ENCODE results near the gene SNTG2.

SNTG2 gene

DNA sequence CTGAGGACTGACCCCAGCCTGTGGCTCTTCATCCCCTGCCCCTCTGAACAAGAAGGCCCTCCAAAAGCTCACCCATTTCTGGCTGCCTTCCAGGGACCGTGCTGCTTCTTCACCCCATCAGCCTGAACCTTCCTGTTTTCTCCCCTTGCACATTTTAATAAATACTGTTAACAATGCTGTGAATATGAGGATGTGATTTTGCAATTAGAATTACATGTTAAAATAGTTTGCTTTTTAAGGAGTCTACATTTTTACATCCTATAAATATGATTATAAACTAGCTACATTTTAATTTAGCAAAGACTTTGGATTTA lies 4.0 kb downstream of the SNTG2 start:
- DNase-seq: no peak

GRCh38 chr2:955829-956731 lies 5.4 kb downstream of the SNTG2 start:
- no peak for DNase-seq

DNA sequence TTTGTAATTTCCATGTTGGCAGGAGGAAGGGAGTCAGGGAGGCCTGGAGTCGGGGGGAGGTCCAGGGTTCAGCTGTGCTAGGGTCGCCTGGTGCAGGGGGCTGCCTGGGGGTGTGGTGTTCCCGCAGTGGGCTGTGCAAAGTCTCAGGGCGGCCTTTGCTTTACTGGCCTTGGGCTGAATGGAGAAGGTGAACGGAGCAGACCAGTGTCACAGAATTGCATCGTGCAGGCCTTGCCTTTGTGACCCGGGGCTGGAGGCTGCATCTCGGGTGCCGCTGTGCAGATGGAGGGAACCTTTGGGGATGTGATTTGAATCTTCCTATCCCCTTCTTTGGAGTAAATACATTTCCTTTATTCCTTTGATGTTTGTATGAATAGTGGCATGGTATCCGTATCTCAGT lies 8.8 kb downstream of the SNTG2 start:
- DNase-seq: no peak

DNA sequence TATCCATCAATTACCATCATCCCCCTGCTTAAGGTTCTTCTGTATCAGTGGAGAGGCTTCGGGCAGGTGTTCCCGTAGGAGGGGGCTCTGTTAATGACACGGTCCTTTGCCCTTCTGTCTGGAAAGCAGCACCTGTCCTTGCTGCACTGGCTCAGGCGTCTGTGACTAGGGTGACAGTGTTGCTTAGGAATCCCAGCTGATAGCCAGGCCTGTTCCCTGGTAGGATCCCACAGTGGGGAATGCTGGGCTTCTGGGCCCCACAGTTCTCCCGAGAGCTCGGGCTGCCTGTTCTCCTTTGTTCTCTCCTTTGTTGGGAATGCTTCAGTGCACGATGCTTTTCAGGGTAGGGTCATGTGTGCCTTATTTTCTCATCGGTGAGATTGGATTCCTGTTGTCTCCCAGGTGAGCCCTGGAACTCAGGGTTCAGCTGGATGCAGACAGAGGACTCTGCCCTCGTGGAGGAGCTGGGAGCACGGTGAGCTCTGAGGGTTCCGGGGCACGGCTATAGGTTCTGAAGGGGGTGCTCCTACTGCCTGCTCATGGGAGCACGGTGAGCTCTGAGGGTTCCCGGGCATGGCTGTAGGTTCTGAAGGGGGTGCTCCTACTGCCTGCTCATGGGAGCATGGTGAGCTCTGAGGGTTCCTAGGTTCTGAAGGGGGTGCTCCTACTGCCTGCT lies 9.6 kb downstream of the SNTG2 start:
- DNase-seq: no peak

- no peak for DNase-seq
Observed at GRCh38 chr2:961786-962185, 11.1 kb downstream of the SNTG2 start.

GRCh38 chr2:963876-964275 lies 13.2 kb downstream of the SNTG2 start:
- DNase-seq: no peak

GRCh38 chr2:964562-964961 lies 13.9 kb downstream of the SNTG2 start:
- no peak for DNase-seq

DNA sequence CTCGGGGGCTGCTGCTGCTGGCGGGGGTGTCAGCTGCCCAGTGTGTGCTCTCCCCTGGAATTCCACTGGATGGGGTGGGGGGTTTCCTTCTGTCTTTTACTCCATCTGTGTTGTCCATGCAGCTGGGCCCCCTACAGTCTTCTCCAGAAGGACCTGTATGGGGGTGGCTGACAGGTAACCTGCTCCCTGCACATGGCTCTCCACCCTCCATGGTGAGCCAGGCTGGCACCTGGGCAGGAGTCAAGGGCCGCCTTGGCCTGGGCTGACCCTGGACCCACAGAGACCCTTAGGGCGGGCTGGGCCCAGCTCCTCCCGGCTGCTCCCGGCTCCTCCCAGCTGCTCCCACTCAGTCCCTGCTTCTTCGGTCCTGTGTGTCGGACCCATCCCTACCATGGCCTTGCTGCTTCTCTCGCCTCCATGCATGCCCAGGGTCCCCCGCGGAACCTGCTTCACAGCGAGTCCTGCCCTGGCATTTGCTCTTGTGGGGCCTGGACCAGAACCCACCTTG lies 15.0 kb downstream of the SNTG2 start:
- no peak for DNase-seq

- no peak for DNase-seq
Observed at GRCh38 chr2:973129-973528, 22.5 kb downstream of the SNTG2 start.

- no peak for DNase-seq
Observed at GRCh38 chr2:974054-974453, 23.4 kb downstream of the SNTG2 start.

GRCh38 chr2:974502-974901 lies 23.9 kb downstream of the SNTG2 start:
- DNase-seq: no peak

- DNase-seq: no peak
Observed at GRCh38 chr2:975095-975494, 24.4 kb downstream of the SNTG2 start.

DNA sequence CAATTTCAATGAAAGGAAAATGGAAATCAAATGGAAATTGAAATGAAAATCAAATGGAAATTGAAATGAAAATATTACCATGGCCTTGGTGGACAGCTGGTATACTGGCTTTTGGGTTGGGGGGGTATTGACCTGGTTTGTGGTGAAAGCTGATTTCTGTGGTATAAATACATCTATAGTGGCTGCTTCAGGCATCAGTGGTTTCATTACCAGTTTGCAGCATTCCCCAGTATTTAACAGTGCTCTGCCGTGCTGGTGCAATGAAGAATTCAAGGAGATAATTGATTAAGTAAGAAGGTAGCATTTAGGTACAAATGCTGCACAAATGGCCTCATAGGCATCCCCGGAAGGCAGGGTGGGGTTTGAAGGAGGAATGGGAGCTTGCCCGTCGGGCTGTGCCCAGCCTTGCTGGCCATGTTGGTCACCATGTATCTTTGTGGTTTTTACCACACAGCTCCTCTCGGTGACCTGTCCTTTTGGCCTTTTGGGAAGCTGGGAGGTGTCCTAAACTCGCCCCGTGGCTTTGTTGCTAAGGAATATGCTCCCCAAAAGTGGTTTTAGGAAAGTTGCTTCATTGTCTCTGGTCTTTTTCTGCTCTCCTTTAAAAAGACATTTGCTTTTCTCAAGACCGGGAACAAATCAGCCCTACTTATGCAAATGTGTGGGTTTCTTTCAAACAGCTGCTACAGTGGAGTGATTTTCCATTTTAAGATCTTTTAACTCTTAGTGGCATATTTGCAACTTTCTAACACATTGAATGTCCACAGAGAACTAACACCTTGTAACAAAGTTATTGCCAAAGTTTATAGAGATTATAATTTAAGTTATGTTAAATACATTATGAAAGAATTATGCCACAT lies 28.6 kb downstream of the SNTG2 start:
- no peak for DNase-seq

DNA sequence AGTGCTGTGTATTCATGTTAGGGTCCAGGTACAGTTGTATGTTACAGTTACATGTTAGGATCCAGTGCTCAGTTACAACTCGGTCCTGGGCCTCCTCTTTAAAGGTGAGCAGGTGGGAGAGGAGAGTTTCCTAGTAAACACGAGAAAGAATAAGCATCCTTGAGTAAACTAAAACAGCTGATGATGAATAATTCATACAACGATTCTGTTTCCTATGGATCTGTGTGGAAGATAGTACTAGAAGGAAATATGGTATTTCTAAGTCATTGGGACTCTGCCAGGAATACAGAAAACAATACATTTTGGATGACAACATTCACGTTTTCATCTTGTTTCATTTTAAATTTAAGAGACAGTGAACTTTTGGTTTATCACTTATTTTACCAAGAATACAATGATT lies 29.5 kb downstream of the SNTG2 start:
- no peak for DNase-seq

DNA sequence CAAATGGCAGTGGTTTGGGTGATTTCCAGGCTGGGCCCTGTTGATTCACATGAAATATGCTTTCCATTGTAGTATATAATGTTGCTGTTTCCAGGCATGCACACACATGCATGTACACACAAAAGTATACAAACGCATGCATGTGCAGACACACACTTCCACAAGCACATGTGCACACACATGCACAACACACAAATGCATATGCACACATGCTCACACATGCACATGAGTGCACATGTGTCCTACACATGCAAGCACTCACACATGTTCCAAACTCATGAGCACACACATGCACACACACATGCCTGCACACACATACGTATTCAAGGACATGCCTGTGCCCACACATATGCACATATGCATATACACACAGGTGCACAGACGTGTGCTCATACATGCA lies 30.6 kb downstream of the SNTG2 start:
- no peak for DNase-seq

- no peak for DNase-seq
Observed at GRCh38 chr2:981759-982158, 31.1 kb downstream of the SNTG2 start.

DNA sequence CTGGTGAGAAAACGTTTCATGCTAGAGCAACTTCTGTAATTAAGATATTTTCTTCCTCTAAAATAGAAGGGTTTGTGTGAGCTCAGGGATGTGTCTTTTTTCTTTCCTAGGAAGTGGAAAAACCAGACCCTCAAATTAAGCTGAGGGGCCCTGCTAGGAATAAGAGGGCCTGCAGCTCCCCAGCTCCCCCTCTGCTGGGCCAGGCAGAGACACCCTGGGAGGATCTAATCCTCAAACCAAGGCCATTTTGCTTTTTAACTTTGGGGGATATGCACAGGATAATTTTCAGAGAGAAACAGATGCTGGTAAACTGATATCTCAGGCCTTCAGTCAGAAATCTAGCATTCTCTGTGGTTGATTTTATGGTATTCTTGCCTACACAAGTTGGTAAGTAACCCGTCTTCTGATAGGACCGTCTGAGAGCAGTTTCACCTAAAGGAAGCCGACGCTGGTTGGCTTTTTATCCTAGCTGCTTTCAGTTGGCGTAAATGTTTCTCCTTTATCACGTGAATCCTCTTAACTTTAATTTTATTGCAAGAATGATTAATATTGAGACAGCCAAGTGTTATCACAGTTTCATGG lies 34.8 kb downstream of the SNTG2 start:
- DNase-seq: no peak

DNA sequence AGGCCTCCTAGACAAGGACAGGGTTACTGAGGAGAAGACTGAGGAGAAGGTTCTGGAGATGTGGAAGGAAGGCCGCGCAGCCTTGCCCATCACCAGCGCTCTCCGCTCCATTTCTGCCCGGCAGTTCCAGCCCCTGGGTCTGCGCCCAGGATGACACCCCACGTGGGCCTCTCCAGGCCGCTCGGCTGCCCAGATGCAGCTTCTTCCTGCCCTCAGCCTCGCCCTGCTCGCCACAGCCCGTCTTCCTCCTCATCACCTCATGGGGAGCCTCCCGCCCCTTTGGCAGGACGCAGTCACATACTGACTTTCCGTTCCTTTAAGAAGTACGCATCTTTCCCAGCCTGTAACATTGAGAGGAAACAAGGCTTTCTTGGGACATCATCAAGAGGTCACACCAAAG lies 37.1 kb downstream of the SNTG2 start:
- DNase-seq: no peak

GRCh38 chr2:989781-990467 lies 39.3 kb downstream of the SNTG2 start:
- DNase-seq: no peak

DNA sequence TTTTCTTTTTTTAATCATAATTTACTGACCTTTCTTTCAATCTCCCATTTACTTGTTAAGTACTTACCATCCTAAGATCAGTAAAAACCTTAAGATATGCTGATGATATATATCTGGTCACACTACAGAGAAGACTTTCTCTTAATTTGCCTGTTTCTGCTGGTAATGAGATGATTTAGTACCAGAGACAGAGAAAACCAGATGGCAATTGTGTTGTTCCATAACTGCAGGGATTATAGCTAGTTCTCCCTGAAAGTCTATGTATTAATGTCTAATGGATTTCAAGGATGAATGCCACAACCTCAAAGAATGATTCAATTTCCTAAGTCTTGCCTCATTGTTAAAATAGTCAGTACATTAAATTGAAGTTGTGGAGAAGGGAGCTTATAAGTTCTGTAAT lies 40.3 kb downstream of the SNTG2 start:
- no peak for DNase-seq

DNA sequence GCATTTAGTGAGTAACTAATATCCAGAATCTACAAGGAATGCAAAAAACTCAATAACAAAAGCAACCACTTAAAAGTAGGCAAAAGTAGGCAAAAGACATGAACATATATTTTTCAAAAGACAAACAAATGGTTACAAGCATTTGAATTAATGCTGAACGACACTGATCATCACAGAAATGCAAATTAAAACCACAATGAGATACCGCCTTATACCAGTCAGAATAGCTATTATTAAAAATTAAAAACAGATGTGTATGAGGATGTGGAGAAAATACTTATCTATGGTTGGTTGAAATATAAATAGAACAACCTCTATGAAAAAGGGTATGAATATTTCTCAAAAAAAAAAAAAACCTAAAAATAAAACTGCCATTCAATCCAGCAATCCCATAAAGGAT lies 51.7 kb downstream of the SNTG2 start:
- no peak for DNase-seq

- no peak for DNase-seq
Observed at GRCh38 chr2:1004398-1004797, 53.7 kb downstream of the SNTG2 start.

All from CD4-positive, alpha-beta T cell treated with Interleukin-17A for 4 hours (primary cell).